ENCODE data around the gene ADCY3. TPM values are rescaled to one million over a fixed set of nuclear protein-coding genes. Genes with fewer than 3 reads are reported as not detected.
A peak's percentile ranks its signal among the peaks of the same experiment; 100 is the strongest.

The ADCY3 gene
- total and polyA plus RNA-seq, 2 experiments from 2014 or later = 9.1 to 47.4 TPM

GRCh38 chr2:24818721-24819167 lies 101.3 kb downstream of the ADCY3 start:
- Histone ChIP-seq H3K9me3 (ENCODE audit: low read depth) (no peaks in the 10 kb centered on the region), H3K9me2 (ENCODE audit: insufficient read depth) (no peaks in the 10 kb centered on the region), H3F3A (ENCODE audit: insufficient read depth) (no peaks in the 10 kb centered on the region), H2AFZ (no peak overlapping the region), H3K79me2 (ENCODE audit: insufficient read depth) (peaks cover 21% of the 10 kb centered on the region), H3K4me3 (no peak overlapping the region), H3K27me3 (replicated peaks; ENCODE audit: insufficient read depth) (no peaks in the 10 kb centered on the region), H4K20me1 (ENCODE audit: insufficient read depth) (no peaks in the 10 kb centered on the region), H3K4me1 (ENCODE audit: insufficient read depth) (peaks cover 13% of the 10 kb centered on the region), H3K36me3 (ENCODE audit: low read depth) (no peaks in the 10 kb centered on the region), H3K9ac (no peak overlapping the region), H3K4me2 (ENCODE audit: unreplicated experiment) (no peak overlapping the region), H3K27ac (no peak overlapping the region)
- TF ChIP-seq EZH2 (IDR thresholded peaks at IDR 0.05; ENCODE audit: insufficient read depth, poor library complexity, severe bottlenecking) = no peak
- TF ChIP-seq EZH2phosphoT487 (IDR thresholded peaks at IDR 0.05; ENCODE audit: insufficient read depth, low read depth) = no peak
- in situ Hi-C loops (cut with MboI) = no loop called here
- WGBS, 2 experiments (ENCODE audit: low coverage in 1 of 2, low lambda C conversion rate in 2 of 2, missing lambda C conversion rate in 2 of 2) = 80 to 82% methylated on average over 9 of the region's 9 CpGs
- DNase-seq = peak; percentile 33

DNA sequence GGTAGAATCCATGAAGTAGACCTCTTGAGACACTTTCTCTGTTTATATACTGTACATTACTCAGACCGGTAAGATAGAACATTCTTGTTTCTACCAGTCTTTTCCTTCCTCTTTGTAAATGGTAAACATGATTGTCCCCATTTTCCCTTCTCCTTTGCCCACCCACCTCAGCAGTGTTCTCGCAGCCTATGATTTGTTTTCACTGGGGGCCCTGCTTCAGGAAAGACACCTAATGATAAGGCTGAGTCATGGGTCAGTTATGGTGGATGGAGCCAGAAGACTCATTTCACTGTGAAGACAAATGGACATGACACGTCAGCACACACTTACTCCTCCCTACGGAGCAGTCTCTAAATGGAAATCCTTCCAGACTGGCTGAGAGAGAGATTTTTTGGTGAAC lies 103.2 kb downstream of the ADCY3 start:
- no peak for TF ChIP-seq EZH2phosphoT487 (IDR thresholded peaks at IDR 0.05; ENCODE audit: insufficient read depth, low read depth)
- peaks cover 13% of the 10 kb centered on the region for H3K4me1 ChIP-seq (ENCODE audit: insufficient read depth)
- H3K27ac ChIP-seq = peak overlapping the region; percentile 42
- H3F3A ChIP-seq (ENCODE audit: insufficient read depth) = no peaks in the 10 kb centered on the region
- in situ Hi-C loops (cut with MboI) = no loop called here
- peaks cover 40% of the 10 kb centered on the region for H3K79me2 ChIP-seq (ENCODE audit: insufficient read depth)
- no peaks in the 10 kb centered on the region for H4K20me1 ChIP-seq (ENCODE audit: insufficient read depth)
- DNase-seq = peak; percentile 93
- H3K36me3 ChIP-seq (ENCODE audit: low read depth) = no peaks in the 10 kb centered on the region
- H3K4me3 ChIP-seq = no peak overlapping the region
- no peaks in the 10 kb centered on the region for H3K27me3 ChIP-seq (replicated peaks; ENCODE audit: insufficient read depth)
- no peaks in the 10 kb centered on the region for H3K9me3 ChIP-seq (ENCODE audit: low read depth)
- H3K9ac ChIP-seq = no peak overlapping the region
- 30 to 34% methylated on average over 4 of the region's 4 CpGs for WGBS, 2 experiments (ENCODE audit: low coverage in 1 of 2, low lambda C conversion rate in 2 of 2, missing lambda C conversion rate in 2 of 2)
- H3K4me2 ChIP-seq (ENCODE audit: unreplicated experiment) = peak overlapping the region; percentile 38
- H3K9me2 ChIP-seq (ENCODE audit: insufficient read depth) = no peaks in the 10 kb centered on the region
- 0 out of 2 replicates have a peak overlapping the region, but pooled peaks have one; percentile 46 for H2AFZ ChIP-seq

GRCh38 chr2:24816404-24816803 lies 103.6 kb downstream of the ADCY3 start:
- no peak for TF ChIP-seq EZH2 (IDR thresholded peaks at IDR 0.05; ENCODE audit: insufficient read depth, poor library complexity, severe bottlenecking)
- no peak for TF ChIP-seq EZH2phosphoT487 (IDR thresholded peaks at IDR 0.05; ENCODE audit: insufficient read depth, low read depth)
- 89 to 91% methylated on average over 6 of the region's 6 CpGs for WGBS, 2 experiments (ENCODE audit: low coverage in 1 of 2, low lambda C conversion rate in 2 of 2, missing lambda C conversion rate in 2 of 2)
- H2AFZ ChIP-seq = no peak overlapping the region

DNA sequence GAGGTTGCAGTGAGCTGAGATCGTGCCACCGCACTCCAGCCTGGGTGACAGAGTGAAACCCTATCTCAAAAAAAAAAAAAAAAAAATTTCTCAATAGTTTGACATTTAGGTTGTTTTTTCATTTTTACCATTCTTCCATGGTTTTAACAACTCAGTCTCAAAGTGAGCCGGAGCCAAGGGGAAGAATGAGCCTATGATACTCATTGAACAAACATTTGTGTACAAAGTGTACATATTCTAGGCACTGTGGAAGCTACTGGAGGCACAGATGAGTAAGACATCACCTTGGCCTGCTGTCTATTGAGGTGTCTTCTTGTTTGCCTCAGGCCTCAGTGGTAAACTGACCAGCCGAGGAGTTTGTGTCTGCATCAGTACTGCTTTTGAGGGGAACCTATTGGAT lies 104.9 kb downstream of the ADCY3 start:
- in situ Hi-C loops (cut with MboI) = no loop called here
- DNase-seq = no peak

More at GRCh38 chr2:24816404-24816803, 103.6 kb downstream of the ADCY3 start:
- no peak for DNase-seq
- H3K79me2 ChIP-seq (ENCODE audit: insufficient read depth) = peaks cover 45% of the 10 kb centered on the region
- H3K4me1 ChIP-seq (ENCODE audit: insufficient read depth) = peaks cover 13% of the 10 kb centered on the region
- H3K9me3 ChIP-seq (ENCODE audit: low read depth) = no peaks in the 10 kb centered on the region
- H4K20me1 ChIP-seq (ENCODE audit: insufficient read depth) = no peaks in the 10 kb centered on the region
- H3K27me3 ChIP-seq (replicated peaks; ENCODE audit: insufficient read depth) = no peaks in the 10 kb centered on the region
- in situ Hi-C loops (cut with MboI) = no loop called here
- no peak overlapping the region for H3K4me2 ChIP-seq (ENCODE audit: unreplicated experiment)
- H3K9me2 ChIP-seq (ENCODE audit: insufficient read depth) = no peaks in the 10 kb centered on the region
- no peaks in the 10 kb centered on the region for H3K36me3 ChIP-seq (ENCODE audit: low read depth)
- H3K27ac ChIP-seq = peak overlapping the region; percentile 42
- no peak overlapping the region for H3K9ac ChIP-seq
- H3K4me3 ChIP-seq = no peak overlapping the region
- H3F3A ChIP-seq (ENCODE audit: insufficient read depth) = no peaks in the 10 kb centered on the region

DNA sequence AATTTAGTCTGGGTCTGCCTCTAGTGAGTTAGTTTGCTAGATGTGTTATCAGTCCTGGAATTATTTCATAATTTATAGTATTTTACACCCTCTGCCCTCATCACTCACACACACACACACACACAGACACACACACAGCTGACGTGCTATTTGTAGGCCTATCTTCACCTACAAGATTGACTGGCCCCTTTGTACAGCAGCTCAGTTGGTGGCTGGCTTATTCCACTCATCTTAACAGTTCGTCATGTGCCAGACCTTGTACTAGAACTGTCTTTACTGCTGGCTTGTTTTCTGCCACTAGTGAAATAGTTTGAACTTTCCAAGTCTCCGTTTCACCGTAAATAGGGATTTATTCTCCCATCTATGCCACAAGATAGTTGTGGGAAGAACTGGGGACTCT lies 105.5 kb downstream of the ADCY3 start:
- Histone ChIP-seq H3K27me3 (replicated peaks; ENCODE audit: insufficient read depth) (no peaks in the 10 kb centered on the region), H3K27ac (no peak overlapping the region), H2AFZ (no peak overlapping the region), H3K4me2 (ENCODE audit: unreplicated experiment) (no peak overlapping the region), H3K9ac (no peak overlapping the region), H4K20me1 (ENCODE audit: insufficient read depth) (no peaks in the 10 kb centered on the region), H3K4me1 (ENCODE audit: insufficient read depth) (peaks cover 16% of the 10 kb centered on the region), H3K79me2 (ENCODE audit: insufficient read depth) (peaks cover 64% of the 10 kb centered on the region), H3K9me2 (ENCODE audit: insufficient read depth) (no peaks in the 10 kb centered on the region), H3K36me3 (ENCODE audit: low read depth) (no peaks in the 10 kb centered on the region), H3F3A (ENCODE audit: insufficient read depth) (peaks cover 1% of the 10 kb centered on the region; the same call in 1 of the 2 replicates), H3K9me3 (ENCODE audit: low read depth) (no peaks in the 10 kb centered on the region), H3K4me3 (no peak overlapping the region)
- no peak for DNase-seq
- WGBS, 2 experiments (ENCODE audit: low coverage in 1 of 2, low lambda C conversion rate in 2 of 2, missing lambda C conversion rate in 2 of 2) = 96 to 100% methylated on average over 4 of the region's 4 CpGs
- no peak for TF ChIP-seq EZH2 (IDR thresholded peaks at IDR 0.05; ENCODE audit: insufficient read depth, poor library complexity, severe bottlenecking)
- no peak for TF ChIP-seq EZH2phosphoT487 (IDR thresholded peaks at IDR 0.05; ENCODE audit: insufficient read depth, low read depth)
- in situ Hi-C loops (cut with MboI) = no loop called here

More for the DNA sequence above, 104.9 kb downstream of the ADCY3 start:
- Histone ChIP-seq H3K27ac (no peak overlapping the region), H3K4me3 (no peak overlapping the region), H3K79me2 (ENCODE audit: insufficient read depth) (peaks cover 57% of the 10 kb centered on the region), H3K9me3 (ENCODE audit: low read depth) (no peaks in the 10 kb centered on the region), H2AFZ (no peak overlapping the region), H3K36me3 (ENCODE audit: low read depth) (no peaks in the 10 kb centered on the region), H3K9me2 (ENCODE audit: insufficient read depth) (no peaks in the 10 kb centered on the region), H3K9ac (no peak overlapping the region), H3F3A (ENCODE audit: insufficient read depth) (no peaks in the 10 kb centered on the region), H3K27me3 (replicated peaks; ENCODE audit: insufficient read depth) (no peaks in the 10 kb centered on the region), H3K4me2 (ENCODE audit: unreplicated experiment) (no peak overlapping the region), H3K4me1 (ENCODE audit: insufficient read depth) (peaks cover 13% of the 10 kb centered on the region), H4K20me1 (ENCODE audit: insufficient read depth) (no peaks in the 10 kb centered on the region)
- 92 to 98% methylated on average over 4 of the region's 4 CpGs for WGBS, 2 experiments (ENCODE audit: low coverage in 1 of 2, low lambda C conversion rate in 2 of 2, missing lambda C conversion rate in 2 of 2)
- TF ChIP-seq EZH2phosphoT487 (IDR thresholded peaks at IDR 0.05; ENCODE audit: insufficient read depth, low read depth) (no peak), EZH2 (IDR thresholded peaks at IDR 0.05; ENCODE audit: insufficient read depth, poor library complexity, severe bottlenecking) (no peak)

All from GM23248 (cell line).